Ovary (tissue), 9 donors: Measurements from ENCODE around the gene EN2. TPM values are rescaled to one million over a fixed set of nuclear protein-coding genes. Genes with fewer than 3 reads are reported as not detected.

Source experiments
- DNase-seq, 5 donors: peaks; one replicate each; pipeline ENCODE4 v3.0.0-alpha.2; 2019 to 2020
- H3K27ac ChIP-seq, 2 donors: fragments of 200-600 bp; one replicate each; pipeline versions ENCODE4 v1.5.1 to v1.8.0; 2019 to 2022
- H3K27me3 ChIP-seq: fragments of 200-600 bp; one replicate; pipeline ENCODE4 v1.8.0; 2022
- H3K36me3 ChIP-seq: fragments of 200-600 bp; sonication (generic); one replicate; pipeline ENCODE4 v1.5.1; 2019
- H3K4me1 ChIP-seq: one replicate; pipeline ENCODE4 v1.8.1; 2013; ENCODE audit warnings: mild to moderate bottlenecking, moderate library complexity; ENCODE audit not compliant: insufficient read depth
- H3K4me3 ChIP-seq: fragments of 200-600 bp; sonication (generic); one replicate; pipeline ENCODE4 v1.5.1; 2017
- H3K9me3 ChIP-seq, 2 donors: fragments of 200-600 bp in 1 of 2; sonication (generic) in 1 of 2; one replicate each; pipeline versions ENCODE4 v1.5.1 to v1.8.1; 2013 to 2019; ENCODE audit warnings: mild to moderate bottlenecking in 1 of 2, moderate library complexity in 1 of 2
- CTCF ChIP-seq, 3 donors: fragments of 450-650 bp in 2 of 3; fragments of 200-600 bp in 1 of 3; IDR thresholded peaks; one replicate each; pipeline versions ENCODE4 v1.5.1 to v1.8.0; 2016 to 2022; ENCODE audit warnings: antibody characterized with exemption in 3 of 3, mild to moderate bottlenecking in 1 of 3
- EP300 ChIP-seq: sonication (generic); formaldehyde crosslinking; IDR thresholded peaks from one replicate; pipeline ENCODE4 v1.6.1; 2017; ENCODE audit warnings: antibody characterized with exemption
- POLR2A ChIP-seq: fragments of 450-650 bp; IDR thresholded peaks from one replicate; pipeline ENCODE4 v1.6.1; 2017; ENCODE audit warnings: antibody characterized with exemption, mild to moderate bottlenecking, moderate library complexity
- WGBS, 3 donors: extraction: QIAGEN DNeasy Blood & Tissue Kit in 1 of 3; methylation state at CpG; one replicate each; pipeline versions ENCODE4 v1.1.5 to v1.1.7; 2013 to 2017; 5-methylcytosine and 5-hydroxymethylcytosine counted together
- intact Hi-C, 4 donors: fragments of 100-400 bp; cut with DNase I; formaldehyde crosslinking; loops; one replicate each; pipeline versions ENCODE4 v1.11.0 to v1.15.1; 2022 to 2023
- polyA plus RNA-seq, 2 donors: library from polyadenylated mRNA; stranded (reverse); fragments of 200-250 nt in 1 of 2; fragments of 350-450 nt in 1 of 2; fragmentation: Illumina TruSeq in 1 of 2; extraction: RNeasy Lipid Tissue Mini Kit (QIAGEN cat#74804) in 1 of 2; gene quantifications; one replicate each; pipeline ENCODE4 v1.2.3, GENCODE V29; 2013 to 2014
- total RNA-seq, 7 donors: library from RNA; depleted of rRNA in 2 of 7; stranded (reverse); fragments of >200 nt in 2 of 7; fragmentation: NEBNext Ultra II Directional in 3 of 7; extraction: Animal tissue kit (Norgen Biotek cat#: 25700) in 3 of 7; gene quantifications; one replicate each; pipeline versions ENCODE4 v1.1.0 to v1.2.4, GENCODE V29; 2016 to 2023
- donor health status: DM: no; HTN: no; CAD: no; lungs with moderate emphysema.
- donor health status: DM: no; HTN: no; CAD: no.
- donor health status: Bipolar disorder and iron deficiency.
- donor health status: DM: yes; HTN: yes; CAD: no.
- donor health status: DM: no; HTN: no; CAD: no.
- donor health status: DM: yes; HTN: yes; CAD: no.

Gene EN2
- total and polyA plus RNA-seq, 9 donors = 0.15 to 1.8 (median 0.77) TPM; not detected in 1

DNA sequence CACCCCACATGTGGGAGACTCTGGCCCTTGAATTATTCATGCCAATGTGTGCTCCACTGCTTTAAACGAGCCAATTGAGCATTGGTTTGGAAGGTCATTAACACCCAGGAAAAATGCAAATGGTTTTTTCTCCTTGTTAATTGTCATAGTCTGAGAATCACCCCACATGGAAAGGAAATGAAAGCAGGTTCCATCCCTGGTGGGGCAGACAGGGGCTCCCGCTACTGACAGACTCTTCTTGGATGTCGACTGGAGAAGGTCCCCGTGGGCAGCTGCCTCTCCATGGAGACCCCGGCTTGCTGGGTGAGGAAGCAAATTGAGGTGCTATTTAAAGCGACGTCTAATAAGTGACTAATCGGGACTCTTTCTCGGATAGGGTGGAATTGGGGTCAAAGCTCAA lies 32.0 kb upstream of the EN2 start:
- Histone ChIP-seq H3K27ac (no peak overlapping the region), H3K36me3 (no peaks in the 10 kb centered on the region), H3K9me3 (no peaks in the 10 kb centered on the region), H3K27me3 (no peaks in the 10 kb centered on the region), H3K4me1 (no peaks in the 10 kb centered on the region), H3K4me3 (no peak overlapping the region)
- 58 to 68% (median 59%) methylated on average over 9 of the region's 9 CpGs for WGBS, 3 donors
- no peak for TF ChIP-seq CTCF (IDR thresholded peaks at IDR 0.05)
- no peak for TF ChIP-seq POLR2A
- TF ChIP-seq EP300 = no peak
- intact Hi-C loops = no loop called here
- DNase-seq = no peak

- H3K27ac ChIP-seq = no peak overlapping the region
- no peaks in the 10 kb centered on the region for H3K4me1 ChIP-seq
- intact Hi-C loops = no loop called here
- no peak overlapping the region for H3K4me3 ChIP-seq
- no peaks in the 10 kb centered on the region for H3K27me3 ChIP-seq
- DNase-seq = no peak
- no peaks in the 10 kb centered on the region for H3K9me3 ChIP-seq
- 61 to 73% (median 62%) methylated on average over 19 to 20 of the region's 20 CpGs for WGBS, 3 donors
- no peaks in the 10 kb centered on the region for H3K36me3 ChIP-seq
- TF ChIP-seq POLR2A (no peak), EP300 (no peak)
Observed at GRCh38 chr7:155426543-155427410, 31.2 kb upstream of the EN2 start.

GRCh38 chr7:155427411-155428038 lies 30.4 kb upstream of the EN2 start:
- Histone ChIP-seq H3K27ac (no peak overlapping the region), H3K4me1 (no peaks in the 10 kb centered on the region), H3K4me3 (no peak overlapping the region), H3K27me3 (no peaks in the 10 kb centered on the region), H3K36me3 (no peaks in the 10 kb centered on the region), H3K9me3 (no peaks in the 10 kb centered on the region)
- 65 to 71% (median 65%) methylated on average over 20 of the region's 20 CpGs for WGBS, 3 donors
- no peak for DNase-seq
- intact Hi-C loops = no loop called here
- TF ChIP-seq CTCF (IDR thresholded peaks at IDR 0.05) (no peak), EP300 (no peak)

GRCh38 chr7:155428171-155428834 lies 29.6 kb upstream of the EN2 start:
- Histone ChIP-seq H3K36me3 (no peaks in the 10 kb centered on the region), H3K4me1 (no peaks in the 10 kb centered on the region), H3K27ac (no peak overlapping the region), H3K9me3 (no peaks in the 10 kb centered on the region), H3K4me3 (no peak overlapping the region), H3K27me3 (no peaks in the 10 kb centered on the region)
- TF ChIP-seq EP300 = no peak
- TF ChIP-seq CTCF (IDR thresholded peaks at IDR 0.05) = no peak
- no peak for TF ChIP-seq POLR2A
- 86 to 90% (median 87%) methylated on average over 14 of the region's 14 CpGs for WGBS, 3 donors
- no peak for DNase-seq
- intact Hi-C loops = no loop called here
